ENCODE data around the gene ALG12.
A peak's percentile ranks its signal among the peaks of the same experiment; 100 is the strongest.

ALG12 gene

DNA sequence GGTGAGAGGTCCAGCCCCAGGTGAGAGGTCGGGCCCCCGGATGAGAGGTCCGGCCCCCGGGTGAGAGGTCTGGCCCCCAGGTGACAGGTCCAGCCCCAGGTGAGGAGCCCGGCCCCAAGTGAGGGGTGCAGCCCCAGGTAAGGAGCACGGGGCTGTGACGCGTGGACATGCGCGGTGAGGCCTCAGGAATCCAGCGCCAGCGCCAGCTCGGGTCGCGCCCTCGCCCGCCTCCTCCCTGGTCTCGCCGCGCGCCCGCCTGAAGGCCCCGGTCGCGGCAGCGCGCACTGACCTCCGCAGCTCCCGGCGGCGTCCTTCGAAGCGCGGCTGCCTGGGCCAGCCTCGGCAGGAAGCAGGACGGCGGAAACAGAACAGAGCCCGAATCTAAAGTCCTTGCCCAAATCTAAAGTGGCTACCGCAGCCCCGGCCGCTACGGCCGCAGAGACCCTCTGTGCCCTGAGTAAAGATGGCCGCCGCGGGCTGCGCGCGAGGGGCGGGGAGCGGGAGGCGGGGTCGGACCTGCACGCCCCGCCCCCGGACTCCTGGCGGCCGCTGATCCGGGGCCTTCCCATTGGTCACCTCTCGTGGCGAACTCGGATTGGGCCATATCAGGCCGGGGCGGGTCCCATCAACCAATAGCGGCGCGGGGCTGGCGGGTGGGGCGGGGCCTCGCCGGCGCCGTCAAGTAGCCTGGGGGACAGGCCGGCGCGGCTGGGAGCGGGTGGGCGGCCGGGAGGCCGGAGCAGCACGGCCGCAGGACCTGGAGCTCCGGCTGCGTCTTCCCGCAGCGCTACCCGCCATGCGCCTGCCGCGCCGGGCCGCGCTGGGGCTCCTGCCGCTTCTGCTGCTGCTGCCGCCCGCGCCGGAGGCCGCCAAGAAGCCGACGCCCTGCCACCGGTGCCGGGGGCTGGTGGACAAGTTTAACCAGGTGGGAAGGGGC lies at the start of gene ALG12, which contains the start of gene CRELD2:
ALG12 (minus strand) TSS at position 465 of the 937 bp plus-strand sequence. CDS start 4,673 bp downstream, outside the sequence.
CRELD2 (plus strand) TSS at position 661 of the 937 bp plus-strand sequence; CDS start at position 797, 136 bp downstream.
- DNase-seq (ENCODE audit: low spot score), result peak; percentile 100

DNA sequence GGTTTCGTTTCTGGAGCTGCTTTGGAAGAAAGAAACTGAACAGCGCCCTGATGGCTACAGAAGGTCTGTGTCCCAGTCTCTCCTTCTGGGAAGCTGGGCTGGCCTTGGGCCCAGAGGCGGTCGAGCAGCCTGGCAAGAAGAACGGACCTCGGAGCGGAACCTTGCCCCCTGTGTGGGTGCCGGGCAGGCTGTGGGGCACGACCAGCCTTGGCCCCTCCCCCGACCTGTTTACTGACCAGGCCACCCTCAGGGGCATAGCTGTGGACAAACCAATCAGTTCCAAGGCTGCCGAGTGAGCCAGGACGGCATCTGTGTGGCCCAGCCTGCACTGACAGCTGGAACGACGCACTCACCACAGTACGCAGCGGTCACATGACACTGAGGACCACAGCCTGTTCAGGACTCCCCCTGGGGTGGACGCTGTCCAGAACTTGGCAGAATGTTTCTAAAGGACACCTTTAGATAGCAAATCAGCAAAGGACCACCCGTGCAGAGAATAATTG lies 49.5 kb upstream of the ALG12 start:
- no peak for DNase-seq (ENCODE audit: low spot score)

DNA sequence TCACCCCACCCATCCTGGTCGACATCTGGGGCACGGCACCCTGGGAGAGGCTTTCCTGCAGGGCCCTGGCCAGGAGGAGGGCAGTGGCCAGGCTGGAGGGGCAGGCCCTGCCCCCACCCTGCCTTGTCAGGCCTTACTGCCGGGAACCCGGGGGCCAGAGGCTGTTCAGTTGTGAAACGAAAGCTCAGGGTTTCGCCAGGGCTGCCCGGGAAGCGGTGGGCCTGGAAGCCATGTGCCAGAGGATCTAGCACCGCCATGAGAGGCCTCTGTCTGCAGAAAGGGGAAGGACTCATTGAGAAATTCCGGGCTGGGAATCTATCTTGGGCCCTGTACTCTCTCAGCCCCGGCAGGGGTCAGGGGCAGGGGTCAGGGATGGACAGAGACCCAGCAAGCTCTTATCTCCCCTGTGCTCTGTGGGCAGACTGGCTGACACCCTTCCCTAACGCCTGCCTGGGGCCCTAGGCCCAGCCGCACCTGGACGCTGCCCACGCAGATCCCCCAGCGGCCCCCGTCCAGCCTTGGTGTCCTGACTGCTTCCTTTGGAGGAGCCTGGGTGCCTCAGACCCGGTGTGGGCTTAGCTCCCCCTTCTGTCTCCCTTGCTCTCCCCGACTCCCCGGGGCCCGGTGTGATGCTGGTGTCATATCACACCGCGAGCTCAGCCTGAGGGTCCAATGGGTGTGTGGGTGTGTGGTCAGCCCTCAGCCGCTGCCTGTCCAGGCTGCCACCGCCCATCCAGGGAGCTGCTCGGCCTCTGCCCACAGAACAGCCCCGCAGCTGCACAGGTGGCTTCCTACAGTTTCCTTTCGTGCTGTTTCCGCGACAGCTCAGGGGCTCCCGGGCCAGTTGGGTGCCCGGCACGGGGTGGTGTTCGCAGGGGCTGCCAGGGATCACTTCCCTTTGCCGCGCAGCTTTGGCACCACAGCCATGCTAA lies 48.8 kb upstream of the ALG12 start:
- no peak for DNase-seq (ENCODE audit: low spot score)

DNA sequence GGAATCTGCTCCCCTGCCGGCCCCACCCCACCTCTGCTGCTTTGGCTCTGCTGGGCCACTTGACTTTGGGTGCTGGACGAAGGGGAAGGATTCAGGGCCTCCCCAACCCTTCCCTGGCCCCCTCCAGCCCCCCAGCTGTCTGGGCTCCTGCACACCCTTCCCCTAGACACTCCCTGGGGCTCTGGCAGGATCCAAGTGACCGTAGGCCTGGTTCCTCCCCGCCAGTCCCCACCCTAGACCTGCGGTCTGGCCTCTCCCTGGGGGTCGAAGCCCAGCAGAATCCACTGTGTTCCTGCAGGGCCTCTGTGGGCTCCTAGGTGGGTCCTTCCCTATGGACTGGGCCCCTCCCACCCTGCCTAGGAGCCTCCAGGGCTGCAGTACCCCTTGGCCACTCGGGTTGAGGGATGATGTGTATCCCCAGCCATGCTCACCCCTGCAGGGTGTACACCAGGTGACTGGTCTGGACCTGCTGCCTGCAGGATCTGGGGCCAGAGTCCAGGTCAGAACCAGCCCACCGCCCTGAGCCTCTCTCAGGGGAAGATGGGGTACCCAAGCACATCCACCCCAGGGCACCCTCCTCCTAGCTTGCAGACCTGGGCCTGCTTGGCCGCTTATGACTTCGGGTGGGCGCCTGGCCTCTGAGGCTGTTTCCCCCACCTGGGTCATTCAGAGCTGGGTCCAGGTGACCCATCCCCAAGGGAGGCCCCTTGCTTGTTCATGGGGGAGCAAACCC lies 48.0 kb upstream of the ALG12 start:
- no peak for DNase-seq (ENCODE audit: low spot score)

DNA sequence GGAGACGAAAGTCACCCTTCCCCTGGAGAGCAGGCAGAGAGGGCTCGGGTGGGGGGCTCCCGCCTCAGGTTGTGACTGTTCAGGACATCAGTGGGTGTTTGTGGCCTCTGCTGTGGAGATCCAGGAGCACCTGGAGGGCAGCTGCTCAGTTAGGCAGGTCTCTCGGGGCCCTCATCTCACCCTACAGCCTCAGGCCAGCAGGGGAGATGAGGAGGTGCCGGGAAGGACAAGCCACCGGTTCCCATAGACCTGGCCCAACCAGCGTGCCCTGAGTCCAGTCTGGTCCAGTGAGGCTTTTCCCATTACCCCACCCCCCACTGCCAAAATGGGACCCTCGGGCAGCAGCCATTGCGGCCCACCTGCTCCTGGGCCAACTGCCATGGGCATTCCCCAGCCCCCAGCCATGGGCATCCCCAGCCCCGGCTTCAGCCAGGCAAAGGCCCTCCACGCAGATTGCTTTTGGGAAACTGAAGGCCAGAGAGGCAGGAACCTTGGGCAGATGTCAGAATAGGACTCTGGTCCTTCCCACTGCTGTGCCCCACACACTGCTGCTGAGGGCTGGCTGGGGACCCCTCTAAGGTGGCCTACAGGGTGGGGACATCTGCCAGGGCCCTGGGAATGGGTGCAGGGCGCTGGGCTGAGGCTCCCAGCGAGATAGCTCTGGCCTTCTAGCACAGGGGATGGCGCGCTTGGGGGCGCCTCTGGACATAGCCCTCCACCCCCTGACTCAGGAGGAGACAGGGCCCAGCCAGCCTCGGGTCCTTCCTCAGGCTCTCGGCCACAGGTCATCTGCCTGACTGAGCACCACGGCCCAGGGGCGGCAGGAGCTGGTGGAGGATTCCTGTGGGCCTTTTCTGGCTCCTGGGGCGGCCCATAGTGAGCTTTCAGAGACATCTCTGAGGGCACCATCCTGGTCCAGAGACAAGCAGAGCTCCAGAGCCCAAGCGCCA lies 47.1 kb upstream of the ALG12 start:
- no peak for DNase-seq (ENCODE audit: low spot score)

DNA sequence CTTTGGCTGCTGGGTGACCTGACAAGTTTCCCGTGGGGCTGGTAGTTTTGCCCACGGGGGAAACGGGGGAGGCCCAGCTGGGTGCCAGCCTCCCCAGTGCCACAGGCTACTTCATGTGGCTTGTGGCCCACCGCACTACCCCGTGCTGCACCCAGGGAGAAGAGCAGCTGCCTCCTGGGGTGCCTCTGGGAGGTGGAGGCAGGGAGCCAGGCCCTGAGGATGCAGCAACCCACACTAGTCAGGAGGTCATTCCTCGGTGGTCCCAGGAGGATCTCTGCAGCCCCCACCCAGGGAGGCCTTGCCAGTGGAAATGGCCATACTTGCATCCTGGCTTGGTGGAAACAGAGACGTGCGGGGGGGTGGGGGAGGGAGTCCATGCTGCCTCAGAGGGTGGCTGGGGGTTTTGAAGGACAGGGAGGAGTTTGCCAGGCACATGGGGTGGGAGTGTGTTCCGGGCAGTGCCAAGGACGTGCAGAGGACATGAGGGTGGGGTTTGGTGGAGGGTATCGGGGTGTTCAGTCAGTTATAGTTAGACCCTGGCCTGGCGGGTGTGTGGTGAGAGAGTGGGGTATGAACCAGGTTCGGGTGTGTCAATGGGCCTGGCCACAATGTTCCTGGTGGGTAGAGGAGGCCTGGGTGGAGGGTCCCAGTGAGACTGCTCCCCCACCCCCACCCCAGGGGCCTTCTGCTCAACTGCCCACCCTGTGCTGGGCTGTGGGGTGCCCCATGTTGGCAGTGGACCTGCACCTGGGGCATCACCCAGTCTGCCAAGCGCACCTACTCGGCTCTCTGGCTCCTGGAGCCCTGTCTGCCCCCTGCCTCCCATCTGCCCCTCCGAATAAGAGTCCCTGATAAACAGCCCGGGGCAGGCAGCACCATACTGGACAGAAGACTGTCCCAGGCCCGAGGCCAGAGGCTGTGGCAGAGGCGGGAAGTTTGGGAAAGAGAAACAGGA lies 46.2 kb upstream of the ALG12 start:
- DNase-seq (ENCODE audit: low spot score), result no peak

DNA sequence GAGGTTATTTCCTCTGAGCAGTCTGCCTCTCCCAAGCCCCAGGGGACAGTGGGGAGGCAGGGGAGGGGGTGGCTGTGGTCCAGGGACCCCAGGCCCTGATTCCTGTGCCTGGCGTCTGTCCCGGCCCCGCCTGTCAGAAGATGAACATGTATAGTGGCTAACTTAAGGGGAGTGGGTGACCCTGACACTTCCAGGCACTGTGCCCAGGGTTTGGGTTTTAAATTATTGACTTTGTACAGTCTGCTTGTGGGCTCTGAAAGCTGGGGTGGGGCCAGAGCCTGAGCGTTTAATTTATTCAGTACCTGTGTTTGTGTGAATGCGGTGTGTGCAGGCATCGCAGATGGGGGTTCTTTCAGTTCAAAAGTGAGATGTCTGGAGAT lies 45.4 kb upstream of the ALG12 start:
- DNase-seq (ENCODE audit: low spot score), result no peak

DNA sequence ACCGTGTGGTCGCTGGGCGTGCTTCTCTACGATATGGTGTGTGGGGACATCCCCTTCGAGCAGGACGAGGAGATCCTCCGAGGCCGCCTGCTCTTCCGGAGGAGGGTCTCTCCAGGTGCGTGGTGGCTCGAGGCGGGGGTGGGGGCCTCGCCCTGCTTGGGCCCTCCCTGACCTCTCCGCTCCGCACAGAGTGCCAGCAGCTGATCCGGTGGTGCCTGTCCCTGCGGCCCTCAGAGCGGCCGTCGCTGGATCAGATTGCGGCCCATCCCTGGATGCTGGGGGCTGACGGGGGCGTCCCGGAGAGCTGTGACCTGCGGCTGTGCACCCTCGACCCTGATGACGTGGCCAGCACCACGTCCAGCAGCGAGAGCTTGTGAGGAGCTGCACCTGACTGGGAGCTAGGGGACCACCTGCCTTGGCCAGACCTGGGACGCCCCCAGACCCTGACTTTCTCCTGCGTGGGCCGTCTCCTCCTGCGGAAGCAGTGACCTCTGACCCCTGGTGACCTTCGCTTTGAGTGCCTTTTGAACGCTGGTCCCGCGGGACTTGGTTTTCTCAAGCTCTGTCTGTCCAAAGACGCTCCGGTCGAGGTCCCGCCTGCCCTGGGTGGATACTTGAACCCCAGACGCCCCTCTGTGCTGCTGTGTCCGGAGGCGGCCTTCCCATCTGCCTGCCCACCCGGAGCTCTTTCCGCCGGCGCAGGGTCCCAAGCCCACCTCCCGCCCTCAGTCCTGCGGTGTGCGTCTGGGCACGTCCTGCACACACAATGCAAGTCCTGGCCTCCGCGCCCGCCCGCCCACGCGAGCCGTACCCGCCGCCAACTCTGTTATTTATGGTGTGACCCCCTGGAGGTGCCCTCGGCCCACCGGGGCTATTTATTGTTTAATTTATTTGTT lies 44.8 kb upstream of the ALG12 start:
- no peak for DNase-seq (ENCODE audit: low spot score)

DNA sequence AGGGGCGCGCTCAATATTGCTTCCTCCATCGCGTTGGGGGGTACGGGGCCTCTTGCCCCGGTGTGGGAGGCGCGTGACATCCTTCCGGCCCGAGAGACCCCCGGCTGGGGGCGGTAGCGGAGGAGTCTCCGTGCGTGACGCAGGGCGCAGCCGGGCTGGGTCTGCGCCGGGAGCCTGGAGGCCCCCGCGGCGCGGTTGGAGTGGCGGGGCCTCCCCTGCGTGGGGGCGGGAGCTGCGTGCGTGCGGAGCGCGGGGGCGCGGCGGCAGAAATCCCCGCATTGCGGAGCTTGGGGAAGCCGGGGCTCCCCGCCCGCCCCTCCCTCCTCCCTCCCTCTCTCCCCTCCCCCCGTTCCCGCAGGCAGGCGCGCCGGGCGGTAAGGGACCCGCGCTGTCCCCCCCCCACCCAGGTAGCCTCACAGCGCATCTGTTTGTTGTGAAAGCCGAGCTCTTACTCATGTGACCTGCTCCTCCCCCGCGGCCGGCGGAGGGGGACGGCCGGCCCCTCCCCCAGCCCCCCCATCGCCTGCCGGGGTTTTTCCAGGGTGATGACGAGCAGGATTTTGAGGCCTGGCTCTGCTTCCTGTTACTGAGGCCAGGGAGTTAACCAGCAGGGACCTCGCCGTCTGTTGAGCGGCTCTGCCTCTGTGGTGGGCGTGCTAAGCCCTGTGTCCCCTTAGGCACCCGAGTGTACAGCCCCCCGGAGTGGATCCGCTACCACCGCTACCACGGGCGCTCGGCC lies 43.9 kb upstream of the ALG12 start:
- peak; percentile 98 for DNase-seq (ENCODE audit: low spot score)

DNA sequence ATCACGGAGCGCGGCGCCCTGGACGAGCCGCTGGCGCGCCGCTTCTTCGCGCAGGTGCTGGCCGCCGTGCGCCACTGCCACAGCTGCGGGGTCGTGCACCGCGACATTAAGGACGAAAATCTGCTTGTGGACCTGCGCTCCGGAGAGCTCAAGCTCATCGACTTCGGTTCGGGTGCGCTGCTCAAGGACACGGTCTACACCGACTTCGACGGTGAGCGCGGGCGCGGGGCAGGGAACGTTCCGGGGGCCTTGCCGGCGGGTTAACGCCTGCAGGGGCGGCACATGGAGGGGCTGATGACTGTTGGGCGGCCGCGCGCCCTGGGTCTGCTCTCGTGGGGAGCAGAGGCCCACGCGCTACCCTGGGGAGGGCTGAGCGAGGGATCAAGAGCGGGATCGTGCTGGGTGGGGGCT lies 43.4 kb upstream of the ALG12 start:
- no peak for DNase-seq (ENCODE audit: low spot score)

DNA sequence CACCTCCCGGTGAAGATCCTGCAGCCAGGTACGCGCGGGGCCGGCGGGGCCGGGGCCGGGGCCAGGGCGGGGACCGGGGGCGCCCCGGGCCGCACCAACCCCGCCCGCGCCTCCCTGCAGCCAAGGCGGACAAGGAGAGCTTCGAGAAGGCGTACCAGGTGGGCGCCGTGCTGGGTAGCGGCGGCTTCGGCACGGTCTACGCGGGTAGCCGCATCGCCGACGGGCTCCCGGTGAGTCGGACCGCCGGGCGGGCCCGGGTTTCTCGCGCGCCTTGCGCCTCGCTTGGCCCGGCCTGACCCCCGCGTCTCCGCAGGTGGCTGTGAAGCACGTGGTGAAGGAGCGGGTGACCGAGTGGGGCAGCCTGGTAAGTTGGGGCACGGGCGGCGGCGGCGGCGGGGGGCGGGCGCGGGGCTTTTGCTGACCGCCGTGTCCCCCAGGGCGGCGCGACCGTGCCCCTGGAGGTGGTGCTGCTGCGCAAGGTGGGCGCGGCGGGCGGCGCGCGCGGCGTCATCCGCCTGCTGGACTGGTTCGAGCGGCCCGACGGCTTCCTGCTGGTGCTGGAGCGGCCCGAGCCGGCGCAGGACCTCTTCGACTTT lies 42.9 kb upstream of the ALG12 start:
- no peak for DNase-seq (ENCODE audit: low spot score)

DNA sequence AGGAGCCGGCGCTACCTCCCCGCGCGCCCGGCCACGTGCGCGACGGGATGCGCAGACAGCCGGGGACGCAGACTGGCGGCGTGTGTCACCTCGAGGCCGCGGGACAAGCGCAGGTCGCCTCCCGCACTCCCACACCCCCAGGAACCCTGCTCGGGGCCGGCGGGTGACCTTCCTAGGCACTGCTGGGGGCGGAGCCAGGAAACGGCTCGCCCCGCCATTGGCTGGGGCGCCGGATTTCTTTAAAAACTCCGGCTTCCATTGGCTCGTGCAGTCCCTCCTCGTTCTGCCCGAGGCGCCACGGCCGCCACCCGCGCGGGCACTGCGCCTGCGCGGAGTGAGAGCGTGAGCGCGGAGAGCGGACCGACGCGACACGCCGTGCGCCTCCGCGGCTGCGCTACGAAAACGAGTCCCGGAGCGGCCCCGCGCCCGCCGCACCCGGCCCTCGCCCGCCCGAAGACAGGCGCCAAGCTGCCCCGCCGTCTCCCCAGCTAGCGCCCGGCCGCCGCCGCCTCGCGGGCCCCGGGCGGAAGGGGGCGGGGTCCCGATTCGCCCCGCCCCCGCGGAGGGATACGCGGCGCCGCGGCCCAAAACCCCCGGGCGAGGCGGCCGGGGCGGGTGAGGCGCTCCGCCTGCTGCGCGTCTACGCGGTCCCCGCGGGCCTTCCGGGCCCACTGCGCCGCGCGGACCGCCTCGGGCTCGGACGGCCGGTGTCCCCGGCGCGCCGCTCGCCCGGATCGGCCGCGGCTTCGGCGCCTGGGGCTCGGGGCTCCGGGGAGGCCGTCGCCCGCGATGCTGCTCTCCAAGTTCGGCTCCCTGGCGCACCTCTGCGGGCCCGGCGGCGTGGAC lies 42.1 kb upstream of the ALG12 start, which contains the start of gene PIM3:
PIM3 (plus strand) TSS at position 614 of the 846 bp plus-strand sequence; CDS start at position 790, 176 bp downstream.
- DNase-seq (ENCODE audit: low spot score), result peak; percentile 100

DNA sequence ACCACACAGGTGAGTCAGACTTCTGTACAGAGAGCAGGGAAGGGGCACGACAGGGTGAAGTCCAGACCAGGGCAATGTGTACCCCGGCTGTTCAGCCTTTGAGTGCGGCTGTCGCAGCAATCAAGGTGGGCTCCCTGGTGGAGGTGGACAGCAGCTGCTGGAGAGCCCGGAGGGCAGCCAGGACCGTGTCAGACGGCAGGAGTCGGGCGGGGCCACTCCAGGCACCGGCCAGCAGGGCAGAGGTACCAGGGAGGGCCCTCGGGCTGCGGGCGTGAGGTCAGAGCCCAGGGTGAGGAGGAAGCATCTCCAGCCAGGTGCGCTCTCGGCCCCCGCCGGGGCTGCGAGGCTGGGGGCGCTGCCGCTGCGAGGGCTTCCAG lies 41.5 kb upstream of the ALG12 start:
- no peak for DNase-seq (ENCODE audit: low spot score)

DNA sequence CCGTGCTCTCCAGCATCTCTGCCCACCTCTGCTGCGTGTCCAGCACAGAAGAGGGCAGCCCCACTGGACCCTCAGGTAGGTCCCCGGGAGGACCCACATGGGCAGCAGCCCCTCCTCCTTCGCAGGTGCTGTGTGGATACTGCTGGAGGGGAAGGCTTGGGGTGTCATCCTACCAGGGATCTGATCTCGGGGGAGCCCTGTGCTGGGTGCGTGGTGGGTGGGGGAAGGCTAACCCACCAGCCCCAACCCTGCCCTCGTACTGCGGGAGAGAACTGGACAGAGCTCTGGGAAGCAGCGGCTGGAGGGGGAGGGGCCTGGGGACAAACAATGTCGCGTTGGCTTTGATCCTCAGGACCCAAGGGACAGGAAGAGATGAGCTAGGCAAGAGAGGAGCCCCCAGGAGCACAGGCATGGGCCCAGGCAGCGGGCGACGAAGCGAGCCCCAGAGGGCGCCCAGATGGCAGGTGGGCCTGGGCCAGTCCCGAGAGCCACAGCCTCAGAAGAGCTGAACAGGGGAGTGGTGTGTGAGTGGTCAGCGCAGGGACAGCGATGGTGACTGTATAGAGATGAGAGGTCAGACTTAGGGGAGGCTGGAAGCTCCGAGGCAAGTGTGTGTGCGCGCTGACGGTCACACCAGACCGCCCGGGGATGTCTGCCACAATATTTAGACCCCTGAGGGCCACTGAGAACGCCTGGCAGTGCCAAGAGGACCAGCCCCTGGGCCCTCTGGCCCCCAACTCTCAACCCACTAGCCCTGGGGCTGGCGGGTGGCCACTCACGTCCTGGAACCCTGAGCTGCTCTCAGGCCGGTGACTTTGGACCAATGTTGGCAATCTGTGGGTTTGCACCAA lies 40.9 kb upstream of the ALG12 start:
- no peak for DNase-seq (ENCODE audit: low spot score)

DNA sequence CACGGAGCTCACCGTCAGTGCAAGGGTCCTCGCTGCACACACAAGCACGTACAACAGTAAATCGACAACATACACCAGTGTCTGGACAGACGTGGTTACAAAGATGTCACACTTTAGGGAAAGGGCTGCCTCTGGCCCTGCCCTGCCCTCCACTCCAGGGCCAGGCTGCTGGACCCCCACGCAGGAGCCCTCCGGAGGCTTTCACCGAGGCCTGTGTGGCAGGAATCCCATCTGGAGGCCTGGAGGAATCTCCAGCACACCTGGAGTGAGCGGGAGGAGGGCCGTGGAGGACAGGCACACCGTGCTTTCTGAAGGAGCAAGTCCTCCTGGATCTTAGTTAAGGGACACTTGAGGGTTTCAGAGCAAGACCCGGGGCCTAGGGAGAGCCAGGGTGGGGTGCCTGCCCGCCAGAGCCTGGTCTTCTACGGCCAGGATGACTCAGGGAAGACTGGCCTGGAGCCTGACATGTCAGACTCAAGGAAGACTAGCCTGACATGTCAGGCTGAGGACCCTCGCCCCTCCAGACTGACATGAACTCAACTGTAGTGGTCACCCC lies 40.2 kb upstream of the ALG12 start:
- DNase-seq (ENCODE audit: low spot score), result no peak

Data from HuH-7 (cell line).